ENCODE data around the gene IQSEC3.
"Not testable (repeated sequence)": the region's sequence is repeated elsewhere in the genome, so short reads cannot be mapped to it uniquely, and the experiment has no call there.

IQSEC3 gene

DNA sequence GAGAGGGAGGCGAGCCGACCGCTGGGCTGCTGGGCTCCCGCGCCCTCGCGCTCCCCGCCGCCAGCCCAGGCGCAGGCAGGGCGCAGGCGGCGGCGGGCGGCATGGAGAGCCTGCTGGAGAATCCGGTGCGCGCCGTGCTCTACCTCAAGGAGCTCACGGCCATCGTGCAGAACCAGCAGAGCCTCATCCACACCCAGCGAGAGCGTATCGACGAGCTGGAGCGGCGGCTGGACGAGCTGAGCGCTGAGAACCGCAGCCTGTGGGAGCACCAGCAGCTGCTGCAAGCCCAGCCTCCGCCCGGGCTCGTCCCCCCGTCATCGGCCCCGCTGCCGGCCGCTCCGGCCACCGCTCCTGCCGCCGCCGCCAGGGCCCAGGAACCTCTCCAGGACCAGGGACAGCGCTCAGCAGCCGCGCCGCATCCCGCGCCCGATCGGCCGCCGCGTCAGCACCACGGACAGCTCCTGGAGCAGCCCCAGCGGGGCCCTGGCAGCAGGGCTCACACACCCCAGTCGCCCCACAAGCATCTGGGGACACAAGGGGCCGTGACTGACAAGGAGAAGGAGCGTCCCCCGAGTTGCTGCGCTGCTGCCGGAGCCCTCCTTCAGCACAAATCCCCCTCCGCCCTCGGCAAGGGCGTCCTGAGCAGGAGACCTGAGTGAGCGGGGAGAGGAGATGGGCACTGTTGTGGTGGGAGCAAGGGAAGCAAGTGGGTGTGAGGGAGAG, 376 bp downstream of the IQSEC3 start:
- H3K36me3 Mint-ChIP-seq; H3K4me3 Mint-ChIP-seq; H3K27ac Mint-ChIP-seq; H3K9me3 Mint-ChIP-seq (ENCODE audit: low read depth); H3K4me1 Mint-ChIP-seq (ENCODE audit: low read depth): not testable (repeated sequence)
- peaks cover 31% of the 10 kb centered on the region for H3K27me3 Mint-ChIP-seq

DNA sequence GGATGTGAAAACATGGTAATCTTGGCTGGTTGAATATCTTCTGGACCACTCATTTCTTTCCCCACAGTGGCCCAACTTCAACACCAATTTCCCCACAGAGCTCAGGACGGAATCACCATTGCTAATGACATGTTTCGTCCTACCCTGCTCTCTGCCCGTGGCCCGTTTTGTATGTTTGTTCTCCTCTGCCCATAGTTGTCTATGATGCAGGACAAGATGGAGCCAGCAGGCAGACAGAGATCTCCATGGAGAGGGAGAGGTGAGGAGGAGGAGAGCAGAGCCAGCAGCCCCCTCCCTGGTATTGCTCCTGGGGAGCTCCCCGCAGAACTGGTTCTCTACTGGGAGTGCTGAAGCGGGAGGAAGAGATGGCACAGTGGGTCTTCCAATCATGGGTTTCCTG, 3.1 kb downstream of the IQSEC3 start:
- not testable (repeated sequence) for H3K36me3 Mint-ChIP-seq; H3K9me3 Mint-ChIP-seq (ENCODE audit: low read depth); H3K4me1 Mint-ChIP-seq (ENCODE audit: low read depth); H3K27ac Mint-ChIP-seq; H3K4me3 Mint-ChIP-seq
- peaks cover 27% of the 10 kb centered on the region for H3K27me3 Mint-ChIP-seq

DNA sequence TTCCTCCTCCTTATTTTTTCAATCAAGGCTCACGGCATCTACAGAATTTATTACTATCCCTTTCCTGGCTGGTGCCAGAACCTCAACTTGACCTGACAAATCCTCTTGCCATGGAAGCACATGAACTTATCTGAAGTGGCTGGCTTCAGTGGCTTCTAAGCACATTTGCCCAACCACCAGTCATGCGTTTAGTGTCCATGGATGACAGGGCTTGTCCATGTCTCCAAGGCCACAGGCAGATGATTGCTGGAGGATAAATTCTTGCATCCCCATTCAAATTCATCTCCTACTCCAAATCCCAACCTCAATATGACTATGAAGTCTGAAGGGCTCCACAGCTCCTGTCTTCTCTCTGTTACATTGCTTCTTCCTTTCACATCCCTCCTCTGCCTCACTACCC, 4.0 kb downstream of the IQSEC3 start:
- not testable (repeated sequence) for H3K4me1 Mint-ChIP-seq (ENCODE audit: low read depth); H3K36me3 Mint-ChIP-seq; H3K27ac Mint-ChIP-seq; H3K4me3 Mint-ChIP-seq; H3K9me3 Mint-ChIP-seq (ENCODE audit: low read depth)
- H3K27me3 Mint-ChIP-seq, result peaks cover 29% of the 10 kb centered on the region

DNA sequence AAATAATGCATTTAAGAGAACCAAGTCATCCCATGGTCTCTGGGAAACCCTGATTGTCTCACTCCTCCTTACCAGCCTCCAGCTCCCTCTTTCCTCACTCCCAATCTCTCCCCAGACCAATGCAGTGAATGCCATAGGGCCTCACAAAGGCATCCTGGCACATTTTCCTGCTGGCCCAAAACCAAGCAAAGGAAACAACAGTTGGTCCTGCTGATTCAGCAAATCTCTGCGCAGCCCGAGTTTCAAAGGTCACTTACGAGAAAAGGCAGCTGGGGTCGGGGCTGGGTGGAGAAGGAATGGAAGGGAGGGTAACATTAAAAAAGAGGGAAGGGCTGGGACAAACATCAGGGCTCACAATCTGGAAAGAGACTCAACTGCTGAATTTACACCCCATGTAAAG, 5.5 kb downstream of the IQSEC3 start:
- not testable (repeated sequence) for H3K9me3 Mint-ChIP-seq (ENCODE audit: low read depth); H3K36me3 Mint-ChIP-seq; H3K27ac Mint-ChIP-seq; H3K4me1 Mint-ChIP-seq (ENCODE audit: low read depth); H3K4me3 Mint-ChIP-seq
- H3K27me3 Mint-ChIP-seq, result peaks cover 36% of the 10 kb centered on the region

DNA sequence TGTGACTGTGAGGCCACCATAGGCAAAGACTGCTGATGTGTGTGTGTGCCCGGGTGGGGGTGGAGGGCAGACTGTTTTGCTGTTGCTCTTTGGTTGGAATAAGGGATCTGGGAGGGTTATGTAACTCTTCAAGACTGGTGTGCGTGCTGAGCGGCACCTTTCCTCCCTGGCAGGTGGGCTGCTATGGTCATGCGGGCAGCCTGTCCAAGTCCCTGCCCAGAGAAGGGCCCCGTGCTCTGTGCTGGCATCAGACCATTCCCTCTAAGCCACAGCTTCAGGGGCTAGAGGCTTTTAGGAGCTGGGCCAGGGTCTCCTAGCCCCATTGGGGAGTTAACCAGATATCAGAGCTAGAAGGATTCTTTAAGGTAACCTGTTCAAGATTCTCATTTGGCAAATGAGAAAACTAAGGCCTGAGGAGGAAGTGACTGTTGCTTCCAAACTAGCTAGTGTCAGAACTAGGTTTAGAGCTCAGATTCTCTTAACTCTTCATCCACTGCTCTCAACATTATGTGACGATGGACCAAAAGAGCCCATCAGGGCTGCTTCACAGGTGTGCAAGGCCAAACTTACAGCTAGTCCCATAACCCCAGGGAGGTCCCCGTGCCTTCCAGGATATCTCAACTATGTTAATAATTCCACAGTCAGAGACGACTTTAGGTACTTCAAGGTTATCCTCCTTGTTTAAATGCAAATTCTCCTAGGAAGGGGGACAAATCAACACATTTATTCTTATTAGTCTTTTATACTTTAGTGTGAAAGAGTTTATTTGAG, 8.0 kb downstream of the IQSEC3 start:
- H3K36me3 Mint-ChIP-seq, H3K27ac Mint-ChIP-seq: not testable (repeated sequence)
- H3K27me3 Mint-ChIP-seq, result peaks cover 34% of the 10 kb centered on the region

DNA sequence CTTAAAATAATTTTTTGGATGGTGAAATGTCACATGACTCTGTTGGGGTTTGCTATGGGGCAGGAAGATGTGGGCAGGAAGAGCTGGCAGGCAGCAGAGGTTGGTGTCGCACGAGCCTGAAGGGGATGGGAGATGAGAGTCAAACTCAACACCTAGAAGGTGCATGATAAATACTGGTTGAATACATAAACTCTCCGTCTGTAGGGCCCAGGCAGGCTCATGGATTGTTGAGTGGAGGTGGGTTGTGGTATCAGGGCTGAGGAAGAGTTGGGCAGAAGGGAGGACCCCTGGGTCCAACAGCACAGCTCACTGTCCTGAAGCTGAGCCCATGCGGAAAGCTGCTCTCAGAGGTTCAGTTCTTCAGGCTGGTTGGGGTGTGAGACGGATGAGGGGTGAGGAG, 9.0 kb downstream of the IQSEC3 start:
- peaks cover 30% of the 10 kb centered on the region for H3K27me3 Mint-ChIP-seq
- H3K4me1 Mint-ChIP-seq (ENCODE audit: low read depth); H3K9me3 Mint-ChIP-seq (ENCODE audit: low read depth); H3K36me3 Mint-ChIP-seq; H3K27ac Mint-ChIP-seq; H3K4me3 Mint-ChIP-seq: not testable (repeated sequence)

More for the DNA sequence above, 8.0 kb downstream of the IQSEC3 start:
- not testable (repeated sequence) for H3K4me1 Mint-ChIP-seq (ENCODE audit: low read depth); H3K4me3 Mint-ChIP-seq; H3K9me3 Mint-ChIP-seq (ENCODE audit: low read depth)

DNA sequence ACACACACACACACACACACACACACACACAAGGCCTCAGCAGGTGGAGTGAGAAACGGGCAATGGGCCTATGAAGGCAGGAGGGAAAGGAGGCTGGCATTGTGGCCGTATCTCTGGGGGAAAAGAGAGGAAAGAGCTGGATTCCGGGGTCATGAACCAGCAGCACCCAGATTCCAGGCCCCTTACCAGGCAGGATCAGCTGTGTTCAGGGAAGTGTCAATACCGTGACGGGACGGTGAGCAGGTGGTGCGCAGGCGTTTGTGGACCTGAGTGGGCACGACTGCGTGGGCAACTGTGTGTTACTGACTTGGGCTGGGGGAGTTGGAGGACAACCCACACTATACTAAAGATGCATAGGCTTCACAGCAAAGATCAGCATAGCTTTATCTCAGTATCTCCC, 9.5 kb downstream of the IQSEC3 start:
- not testable (repeated sequence) for H3K27ac Mint-ChIP-seq; H3K9me3 Mint-ChIP-seq (ENCODE audit: low read depth); H3K4me3 Mint-ChIP-seq; H3K36me3 Mint-ChIP-seq; H3K4me1 Mint-ChIP-seq (ENCODE audit: low read depth)
- H3K27me3 Mint-ChIP-seq, result peaks cover 29% of the 10 kb centered on the region

DNA sequence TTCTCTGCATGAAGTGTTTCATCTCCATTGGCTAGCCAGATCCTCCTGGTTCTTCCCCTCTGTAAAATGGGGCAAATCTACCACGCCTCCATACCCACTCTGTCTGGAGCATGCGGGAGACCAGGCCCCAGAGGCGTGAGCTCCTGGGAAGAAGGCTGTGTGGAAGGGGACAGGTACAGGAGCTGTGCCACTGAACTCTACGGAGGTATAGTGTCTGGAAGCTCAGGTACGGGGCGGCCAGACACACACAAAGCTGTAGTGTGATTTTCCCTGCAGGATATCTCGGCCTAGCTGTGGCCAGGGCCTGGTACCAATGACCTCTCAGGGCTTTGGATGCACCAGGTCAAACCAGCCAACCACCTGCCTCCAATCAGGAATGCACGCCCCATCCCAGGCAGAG, 10.0 kb downstream of the IQSEC3 start:
- H3K27ac Mint-ChIP-seq; H3K36me3 Mint-ChIP-seq; H3K4me1 Mint-ChIP-seq (ENCODE audit: low read depth); H3K9me3 Mint-ChIP-seq (ENCODE audit: low read depth); H3K4me3 Mint-ChIP-seq: not testable (repeated sequence)
- H3K27me3 Mint-ChIP-seq, result peaks cover 29% of the 10 kb centered on the region

DNA sequence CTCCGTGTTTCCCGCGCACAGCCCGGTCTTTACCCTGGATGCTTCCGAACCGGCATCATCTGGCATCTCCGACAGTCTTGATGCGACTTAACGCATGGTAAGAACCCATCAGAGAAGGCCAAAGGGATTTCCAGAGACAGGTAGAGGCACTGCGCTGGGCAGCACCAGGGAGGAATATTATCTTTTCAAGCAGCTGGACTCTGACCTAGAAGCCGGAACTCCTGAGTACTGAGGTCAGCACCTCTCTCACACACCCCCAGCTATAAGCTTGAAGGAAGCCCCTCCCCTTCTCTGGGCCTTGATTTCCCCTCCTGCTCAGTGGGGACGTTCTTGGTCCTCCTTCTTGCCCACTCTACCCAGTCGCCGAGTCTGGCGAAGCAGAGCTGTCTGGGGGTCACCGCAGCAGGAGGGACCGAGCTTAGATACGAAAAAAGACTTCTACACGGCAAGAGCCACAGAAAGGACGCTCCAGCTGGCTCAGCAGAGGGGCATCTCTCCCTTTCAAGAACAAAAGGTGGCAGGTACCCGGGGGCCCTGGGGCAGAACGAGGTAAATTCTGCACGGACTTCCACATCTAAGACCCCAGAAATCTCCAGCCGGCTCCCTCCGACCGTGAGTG, 10.6 kb downstream of the IQSEC3 start:
- not testable (repeated sequence) for H3K36me3 Mint-ChIP-seq; H3K9me3 Mint-ChIP-seq (ENCODE audit: low read depth); H3K4me3 Mint-ChIP-seq; H3K4me1 Mint-ChIP-seq (ENCODE audit: low read depth); H3K27ac Mint-ChIP-seq
- peaks cover 33% of the 10 kb centered on the region for H3K27me3 Mint-ChIP-seq

DNA sequence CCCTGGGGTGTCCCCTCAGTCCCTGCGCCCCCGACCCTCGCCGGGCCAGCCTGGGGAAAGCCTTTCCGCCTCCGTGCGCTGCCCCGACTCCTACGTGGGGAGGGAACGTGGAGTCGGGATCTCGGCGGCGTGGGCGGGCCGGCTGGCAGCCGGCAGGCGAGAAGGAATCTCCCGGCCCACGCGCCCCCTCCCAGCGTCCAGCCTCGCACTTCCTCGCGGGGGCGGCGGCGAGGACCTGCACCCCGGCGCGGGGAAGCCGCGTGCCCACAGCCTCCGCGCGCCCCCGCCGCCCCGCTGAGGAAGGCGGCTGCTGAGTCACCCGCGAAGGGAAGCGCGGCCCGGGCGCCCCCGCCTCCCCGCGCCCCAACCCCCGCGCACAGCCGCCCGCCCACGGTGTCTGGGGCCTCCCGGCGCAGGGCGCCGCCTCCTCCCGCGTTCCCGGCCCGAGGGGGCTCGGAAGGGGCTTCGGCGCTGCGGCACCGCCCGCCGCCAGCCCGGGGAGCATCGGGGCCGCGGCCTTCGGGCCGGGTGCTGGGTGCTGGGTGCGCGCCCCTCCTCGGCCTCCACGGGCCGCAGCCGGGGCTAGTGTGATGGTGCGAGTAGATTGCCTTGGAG, 11.3 kb downstream of the IQSEC3 start:
- H3K27ac Mint-ChIP-seq; H3K36me3 Mint-ChIP-seq; H3K9me3 Mint-ChIP-seq (ENCODE audit: low read depth); H3K4me1 Mint-ChIP-seq (ENCODE audit: low read depth); H3K4me3 Mint-ChIP-seq: not testable (repeated sequence)
- peaks cover 34% of the 10 kb centered on the region for H3K27me3 Mint-ChIP-seq

DNA sequence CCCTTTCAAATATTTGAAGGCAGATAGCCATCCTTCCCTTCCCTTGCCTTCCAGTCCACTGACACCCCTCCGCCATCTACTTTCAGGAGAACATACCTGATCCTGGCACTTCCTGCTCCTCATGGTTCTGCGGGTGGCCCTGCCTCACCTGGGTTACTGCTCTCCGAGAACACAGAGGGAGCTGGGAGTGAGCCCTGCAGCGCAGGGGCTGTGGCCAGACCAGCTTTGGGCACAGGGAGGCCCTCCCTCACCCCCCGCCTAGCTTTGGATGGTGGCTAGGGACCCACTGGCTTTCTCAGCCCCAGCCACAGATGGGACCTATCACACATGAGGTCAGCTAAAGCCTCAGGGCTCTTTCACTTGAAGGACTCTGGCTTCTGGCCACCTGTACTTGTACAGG, 12.4 kb downstream of the IQSEC3 start:
- Mint-ChIP-seq H3K27me3 (peaks cover 38% of the 10 kb centered on the region), H3K4me1 (ENCODE audit: low read depth) (peaks cover 2% of the 10 kb centered on the region), H3K9me3 (ENCODE audit: low read depth) (no peaks in the 10 kb centered on the region), H3K4me3 (no peak overlapping the region), H3K36me3 (no peaks in the 10 kb centered on the region), H3K27ac (no peak overlapping the region)

DNA sequence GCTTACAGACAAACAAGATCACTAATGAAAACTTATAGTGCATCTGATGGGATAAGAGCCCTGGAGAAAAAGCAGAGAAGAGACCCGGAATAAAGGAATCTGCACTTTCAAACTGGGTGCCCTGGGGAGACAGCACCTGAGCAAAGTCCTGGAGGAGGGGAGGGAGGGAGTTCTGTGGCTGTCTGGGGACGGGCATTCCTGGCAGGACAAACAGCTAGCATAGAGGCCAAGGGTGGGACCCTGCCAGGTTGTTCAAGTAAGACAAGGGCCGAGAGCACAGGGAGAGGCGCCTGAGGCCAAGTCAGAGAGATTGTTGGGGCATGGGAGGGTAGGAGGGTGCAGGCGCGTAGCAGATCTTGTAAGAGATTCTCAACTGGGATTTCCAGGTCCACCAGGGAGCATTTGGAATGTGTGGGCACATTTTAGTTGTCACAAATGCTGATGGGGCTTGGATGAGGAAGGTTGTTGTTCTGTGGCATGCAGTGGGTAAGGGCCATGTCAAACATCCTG, 14.2 kb downstream of the IQSEC3 start:
- Mint-ChIP-seq H3K4me3 (no peak overlapping the region), H3K4me1 (ENCODE audit: low read depth) (peaks cover 2% of the 10 kb centered on the region), H3K27me3 (peaks cover 36% of the 10 kb centered on the region), H3K27ac (no peak overlapping the region), H3K9me3 (ENCODE audit: low read depth) (no peaks in the 10 kb centered on the region), H3K36me3 (no peaks in the 10 kb centered on the region)

DNA sequence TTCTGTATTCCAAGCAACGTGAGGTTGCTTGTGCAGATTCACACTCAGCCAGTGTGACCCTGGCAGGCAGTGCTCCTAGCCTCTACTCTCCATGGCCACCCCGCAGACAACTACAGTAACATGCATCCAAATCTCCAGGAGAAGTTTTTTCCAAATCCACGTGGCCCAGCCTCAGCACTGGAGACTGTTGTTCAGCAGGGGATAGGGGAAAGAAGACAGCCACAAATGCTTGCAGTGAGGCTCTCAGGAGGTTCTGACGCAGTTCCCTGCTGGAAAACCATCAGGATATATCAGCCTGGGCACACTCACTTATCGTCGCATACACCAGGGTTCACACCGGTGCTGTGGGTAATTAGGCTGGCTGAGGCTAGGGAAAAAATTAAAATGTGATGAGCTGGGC, 16.2 kb downstream of the IQSEC3 start:
- Mint-ChIP-seq H3K27me3 (peaks cover 28% of the 10 kb centered on the region), H3K4me3 (no peak overlapping the region), H3K36me3 (no peaks in the 10 kb centered on the region), H3K27ac (no peak overlapping the region), H3K4me1 (ENCODE audit: low read depth) (peaks cover 2% of the 10 kb centered on the region), H3K9me3 (ENCODE audit: low read depth) (no peaks in the 10 kb centered on the region)

DNA sequence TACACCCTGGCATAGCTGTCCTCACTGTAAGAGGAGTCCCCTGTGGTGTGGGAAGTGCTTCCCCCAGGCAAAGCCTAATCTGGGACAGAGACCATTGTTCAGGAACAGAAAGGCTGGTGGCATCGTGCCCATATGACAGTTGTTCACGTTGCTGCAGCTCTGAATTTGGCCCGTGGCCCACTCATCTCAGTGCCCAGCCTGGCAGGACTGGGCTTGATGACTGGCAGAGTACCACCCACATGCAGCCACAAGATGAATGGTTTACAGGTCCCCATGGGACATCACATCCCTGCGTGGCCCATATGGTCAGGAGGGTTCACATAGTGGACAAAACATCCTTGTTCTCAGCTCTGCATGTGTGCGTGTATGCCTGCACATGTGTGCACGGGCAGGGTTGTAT, 17.5 kb downstream of the IQSEC3 start:
- Mint-ChIP-seq H3K4me3 (no peak overlapping the region), H3K4me1 (ENCODE audit: low read depth) (no peaks in the 10 kb centered on the region), H3K27ac (no peak overlapping the region), H3K36me3 (no peaks in the 10 kb centered on the region), H3K27me3 (peaks cover 28% of the 10 kb centered on the region), H3K9me3 (ENCODE audit: low read depth) (peaks cover under 1% of the 10 kb centered on the region)

DNA sequence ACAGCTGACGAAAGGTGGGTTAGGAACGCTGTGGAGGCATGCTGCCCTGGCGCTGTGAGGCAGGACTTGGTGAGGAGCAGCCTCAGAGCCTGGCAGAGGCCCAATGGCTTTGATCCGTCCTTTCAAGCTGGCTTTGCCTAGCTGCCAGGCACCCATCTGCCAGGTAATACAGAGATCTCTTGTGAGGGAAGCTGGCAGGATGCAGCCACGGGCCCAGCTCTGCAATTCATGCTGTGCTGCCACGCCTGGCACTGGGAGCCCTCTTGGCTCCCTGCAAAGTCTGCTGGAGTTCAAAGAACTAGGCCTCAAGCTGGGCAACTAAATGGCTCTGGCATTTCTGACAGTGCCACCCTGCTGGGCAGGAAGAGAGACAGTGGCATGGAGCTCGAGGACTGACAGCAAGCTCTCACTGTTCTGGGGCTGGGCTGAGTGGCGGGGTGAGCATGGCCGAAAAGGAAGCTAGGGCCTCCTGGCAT, 18.7 kb downstream of the IQSEC3 start:
- Mint-ChIP-seq H3K36me3 (peaks cover 3% of the 10 kb centered on the region), H3K4me1 (ENCODE audit: low read depth) (no peaks in the 10 kb centered on the region), H3K9me3 (ENCODE audit: low read depth) (peaks cover 12% of the 10 kb centered on the region), H3K4me3 (no peak overlapping the region), H3K27ac (no peak overlapping the region), H3K27me3 (peaks cover 22% of the 10 kb centered on the region)

Measured in activated naive CD8-positive, alpha-beta T cell (primary cell).